ENCODE measurements around the gene ZNF146. TPM values are rescaled to one million over a fixed set of nuclear protein-coding genes. Genes with fewer than 3 reads are reported as not detected.

Gene ZNF146
- total RNA-seq, 6 donors from 2014 or later = 25.3 to 68.5 (median 43.2) TPM

DNA sequence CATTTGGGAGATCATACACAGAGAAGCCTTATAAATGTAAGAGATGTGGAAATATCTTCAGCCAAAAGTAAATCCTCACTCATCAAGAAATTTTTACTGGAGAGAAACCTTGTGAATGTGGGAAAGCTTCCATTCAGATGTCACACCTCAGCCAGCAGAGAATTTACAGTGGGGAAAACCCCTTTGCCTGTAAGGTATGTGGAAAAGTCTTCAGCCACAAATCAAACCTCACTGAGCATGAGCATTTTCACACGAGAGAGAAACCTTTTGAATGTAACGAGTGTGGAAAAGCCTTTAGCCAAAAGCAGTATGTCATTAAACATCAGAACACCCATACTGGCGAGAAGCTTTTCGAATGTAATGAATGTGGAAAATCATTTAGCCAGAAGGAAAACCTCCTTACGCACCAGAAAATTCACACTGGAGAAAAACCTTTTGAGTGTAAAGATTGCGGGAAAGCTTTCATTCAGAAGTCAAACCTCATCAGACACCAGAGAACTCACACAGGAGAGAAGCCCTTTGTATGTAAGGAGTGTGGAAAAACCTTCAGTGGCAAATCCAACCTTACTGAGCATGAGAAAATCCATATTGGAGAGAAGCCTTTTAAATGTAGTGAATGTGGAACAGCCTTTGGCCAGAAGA lies 21.5 kb downstream of the ZNF146 start:
- ATAC-seq (ENCODE audit: low FRiP score in 2 of 2) (no peak), DNase-seq (no peak)
- Histone ChIP-seq H3K36me3 (peaks cover 43 to 87% (median 60%) of the 10 kb centered on the region in 4 donors), H3K4me1 (no peaks in the 10 kb centered on the region), H3K27me3 (no peaks in the 10 kb centered on the region), H3K9me3 (peaks cover 6 to 92% (median 76%) of the 10 kb centered on the region in 4 donors), H3K4me3 (no peak overlapping the region), H3K27ac (no peak overlapping the region)
- WGBS, 2 donors = 96 to 98% methylated on average over 6 of the region's 6 CpGs
- TF ChIP-seq POLR2AphosphoS5 (IDR thresholded peaks at IDR 0.05) = no peak
- TF ChIP-seq POLR2A (IDR thresholded peaks at IDR 0.05) = no peak
- TF ChIP-seq, protein P1, sequence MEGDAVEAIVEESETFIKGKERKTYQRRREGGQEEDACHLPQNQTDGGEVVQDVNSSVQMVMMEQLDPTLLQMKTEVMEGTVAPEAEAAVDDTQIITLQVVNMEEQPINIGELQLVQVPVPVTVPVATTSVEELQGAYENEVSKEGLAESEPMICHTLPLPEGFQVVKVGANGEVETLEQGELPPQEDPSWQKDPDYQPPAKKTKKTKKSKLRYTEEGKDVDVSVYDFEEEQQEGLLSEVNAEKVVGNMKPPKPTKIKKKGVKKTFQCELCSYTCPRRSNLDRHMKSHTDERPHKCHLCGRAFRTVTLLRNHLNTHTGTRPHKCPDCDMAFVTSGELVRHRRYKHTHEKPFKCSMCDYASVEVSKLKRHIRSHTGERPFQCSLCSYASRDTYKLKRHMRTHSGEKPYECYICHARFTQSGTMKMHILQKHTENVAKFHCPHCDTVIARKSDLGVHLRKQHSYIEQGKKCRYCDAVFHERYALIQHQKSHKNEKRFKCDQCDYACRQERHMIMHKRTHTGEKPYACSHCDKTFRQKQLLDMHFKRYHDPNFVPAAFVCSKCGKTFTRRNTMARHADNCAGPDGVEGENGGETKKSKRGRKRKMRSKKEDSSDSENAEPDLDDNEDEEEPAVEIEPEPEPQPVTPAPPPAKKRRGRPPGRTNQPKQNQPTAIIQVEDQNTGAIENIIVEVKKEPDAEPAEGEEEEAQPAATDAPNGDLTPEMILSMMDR (IDR thresholded peaks at IDR 0.05) = no peak
- TF ChIP-seq EP300 (IDR thresholded peaks at IDR 0.05) = no peak

DNA sequence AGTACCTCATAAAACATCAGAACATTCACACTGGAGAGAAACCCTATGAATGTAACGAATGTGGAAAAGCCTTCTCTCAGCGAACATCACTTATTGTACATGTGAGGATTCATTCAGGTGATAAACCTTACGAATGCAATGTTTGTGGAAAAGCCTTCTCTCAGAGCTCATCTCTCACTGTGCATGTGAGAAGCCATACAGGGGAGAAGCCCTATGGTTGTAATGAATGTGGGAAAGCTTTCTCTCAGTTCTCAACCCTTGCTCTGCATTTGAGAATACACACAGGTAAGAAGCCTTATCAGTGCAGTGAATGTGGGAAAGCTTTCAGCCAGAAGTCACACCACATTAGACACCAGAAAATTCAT lies 22.0 kb downstream of the ZNF146 start:
- Histone ChIP-seq H3K9me3 (peaks cover 6 to 93% (median 71%) of the 10 kb centered on the region in 4 donors), H3K36me3 (peaks cover 39 to 82% (median 56%) of the 10 kb centered on the region in 4 donors), H3K4me3 (no peak overlapping the region), H3K27ac (no peak overlapping the region), H3K4me1 (no peaks in the 10 kb centered on the region), H3K27me3 (no peaks in the 10 kb centered on the region)
- ATAC-seq (ENCODE audit: low FRiP score in 2 of 2) = no peak
- WGBS, 2 donors = 98% methylated on average over 3 of the region's 3 CpGs
- DNase-seq = no peak
- TF ChIP-seq EP300 (IDR thresholded peaks at IDR 0.05) = no peak
- no peak for TF ChIP-seq POLR2AphosphoS5 (IDR thresholded peaks at IDR 0.05)
- TF ChIP-seq, protein P1 (IDR thresholded peaks at IDR 0.05) = no peak
- TF ChIP-seq POLR2A (IDR thresholded peaks at IDR 0.05) = no peak

DNA sequence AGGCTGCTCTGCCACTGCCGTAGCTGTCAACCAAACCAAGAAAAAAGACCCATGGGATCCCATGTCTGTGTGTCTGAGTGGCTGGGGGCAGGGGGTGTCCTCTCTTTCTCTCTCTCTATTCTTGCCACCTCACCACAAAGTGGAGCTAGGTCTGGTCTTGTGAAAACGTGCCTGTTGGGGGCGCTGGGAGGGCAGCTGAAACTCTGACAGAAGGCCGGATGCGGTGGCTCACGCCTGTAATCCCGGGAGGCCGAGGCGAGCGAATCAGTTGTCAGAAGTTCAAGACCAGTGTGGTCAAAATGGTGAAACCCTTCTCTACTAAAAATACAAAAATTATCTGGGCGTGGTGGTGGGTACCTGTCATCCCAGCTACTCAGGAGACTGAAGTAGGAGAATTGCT lies 29.2 kb downstream of the ZNF146 start:
- 82% methylated on average over 11 of the region's 11 CpGs for WGBS, 2 donors
- no peak for DNase-seq

DNA sequence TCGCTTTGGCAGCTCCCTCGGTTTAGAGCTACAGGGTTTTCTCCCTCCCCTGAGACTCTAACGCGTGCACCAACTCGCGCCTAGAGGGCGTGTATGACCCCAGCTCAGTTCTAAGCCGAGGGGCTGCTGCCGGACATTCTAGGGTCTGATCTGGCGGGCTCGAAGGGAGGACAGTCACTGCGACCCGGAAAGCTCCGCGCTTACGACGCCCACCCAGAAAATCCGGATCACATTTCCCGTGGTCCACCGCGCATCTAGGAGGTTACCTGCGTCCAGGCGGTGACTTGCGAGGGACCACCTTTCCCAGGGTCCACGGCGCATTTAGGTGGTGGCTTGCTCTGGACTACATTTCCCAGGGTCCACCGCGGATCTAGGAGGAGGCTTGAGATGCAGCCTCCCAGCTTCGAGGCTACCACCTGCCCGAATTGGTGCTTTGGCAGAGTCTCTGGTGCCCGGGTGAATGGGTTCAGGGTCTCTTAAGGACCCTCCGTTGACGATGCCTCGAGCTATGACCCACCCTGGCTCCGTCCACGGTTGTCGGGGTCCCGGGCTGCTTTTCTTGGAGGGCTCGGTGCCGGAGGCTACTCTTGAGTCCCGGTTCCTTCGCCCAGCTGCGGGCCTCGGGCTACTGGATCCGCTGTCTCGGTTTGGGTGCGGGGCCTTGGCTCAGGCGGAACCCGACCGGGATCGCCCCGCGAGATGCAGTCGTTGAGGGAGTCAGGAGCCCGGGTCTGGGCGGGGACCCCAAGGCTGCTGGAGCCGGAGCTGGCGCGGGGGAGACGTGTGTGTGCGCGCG lies 30.5 kb downstream of the ZNF146 start:
- 3 to 6% methylated on average over 7 to 24 of the region's 63 CpGs for WGBS, 2 donors
- no peaks in the 10 kb centered on the region for H3K27me3 ChIP-seq
- DNase-seq = peak in 1 of 2 donors; percentile 79
- ATAC-seq (ENCODE audit: low FRiP score in 2 of 2) = peak; percentile 44 to 49
- H3K4me3 ChIP-seq = peak overlapping the region in 3 of 4 donors; percentile 29 to 48 (median 33)
- H3K36me3 ChIP-seq = no peaks in the 10 kb centered on the region
- TF ChIP-seq EP300 (IDR thresholded peaks at IDR 0.05) (no peak), POLR2AphosphoS5 (IDR thresholded peaks at IDR 0.05) (no peak), POLR2A (IDR thresholded peaks at IDR 0.05) (no peak)
- TF ChIP-seq, protein P1 (IDR thresholded peaks at IDR 0.05) = no peak
- H3K9me3 ChIP-seq = peaks cover 0 to 53% (median 27%) of the 10 kb centered on the region in 4 donors
- H3K4me1 ChIP-seq = peaks cover 0 to 14% (median 5%) of the 10 kb centered on the region in 4 donors
- H3K27ac ChIP-seq = no peak overlapping the region

More for the DNA sequence above, 29.2 kb downstream of the ZNF146 start:
- Histone ChIP-seq H3K36me3 (peaks cover 0 to 11% (median 0%) of the 10 kb centered on the region in 4 donors), H3K9me3 (peaks cover 0 to 65% (median 36%) of the 10 kb centered on the region in 4 donors), H3K4me1 (peaks cover 0 to 14% (median 5%) of the 10 kb centered on the region in 4 donors), H3K27me3 (no peaks in the 10 kb centered on the region), H3K27ac (no peak overlapping the region), H3K4me3 (no peak overlapping the region)
- no peak for ATAC-seq (ENCODE audit: low FRiP score in 2 of 2)
- TF ChIP-seq POLR2A (IDR thresholded peaks at IDR 0.05) = no peak
- TF ChIP-seq, protein P1 (IDR thresholded peaks at IDR 0.05) = no peak
- no peak for TF ChIP-seq POLR2AphosphoS5 (IDR thresholded peaks at IDR 0.05)
- TF ChIP-seq EP300 (IDR thresholded peaks at IDR 0.05) = no peak

Data from upper lobe of left lung (tissue), 6 donors.